DND-41 (cell line): Measurements from ENCODE around the gene ATP6V0B.

ENCODE experiments used
- CTCF ChIP-seq: IDR thresholded peaks from 2 replicates; pipeline ENCODE4 v1.5.1; 2012; ENCODE audit warnings: borderline replicate concordance, low read length, moderate library complexity, mild to moderate bottlenecking; ENCODE audit not compliant: poor library complexity, severe bottlenecking; ENCODE audit errors: extremely low read depth
- EZH2 ChIP-seq: IDR thresholded peaks from 3 replicates; pipeline ENCODE4 v1.6.1; 2012; ENCODE audit warnings: borderline replicate concordance, low read depth, mild to moderate bottlenecking, moderate library complexity, low read length, inconsistent platforms; ENCODE audit not compliant: severe bottlenecking

GRCh38 chr1:43930168-43930948 is 44.4 kb upstream of the ATP6V0B start:
- TF ChIP-seq EZH2 = no peak
- TF ChIP-seq CTCF = peak; percentile 61
